SHP77 (cell line): ENCODE results near the gene MMP8.
"Not testable (repeated sequence)": the region's sequence is repeated elsewhere in the genome, so short reads cannot be mapped to it uniquely, and the experiment has no call there.

Experiments used
- DNase-seq, 2 experiments: peaks; one replicate each; lab custom pipeline; 2025; lab: John Stamatoyannopoulos, UW

The MMP8 gene, protein sequence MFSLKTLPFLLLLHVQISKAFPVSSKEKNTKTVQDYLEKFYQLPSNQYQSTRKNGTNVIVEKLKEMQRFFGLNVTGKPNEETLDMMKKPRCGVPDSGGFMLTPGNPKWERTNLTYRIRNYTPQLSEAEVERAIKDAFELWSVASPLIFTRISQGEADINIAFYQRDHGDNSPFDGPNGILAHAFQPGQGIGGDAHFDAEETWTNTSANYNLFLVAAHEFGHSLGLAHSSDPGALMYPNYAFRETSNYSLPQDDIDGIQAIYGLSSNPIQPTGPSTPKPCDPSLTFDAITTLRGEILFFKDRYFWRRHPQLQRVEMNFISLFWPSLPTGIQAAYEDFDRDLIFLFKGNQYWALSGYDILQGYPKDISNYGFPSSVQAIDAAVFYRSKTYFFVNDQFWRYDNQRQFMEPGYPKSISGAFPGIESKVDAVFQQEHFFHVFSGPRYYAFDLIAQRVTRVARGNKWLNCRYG

GRCh38 chr11:102724904-102725500 lies at the start of gene MMP8:
Gene MMP8, minus strand, starts transcription at chr11:102724954. Its CDS starts 99 bp downstream, at chr11:102724855.
- no peak for DNase-seq

GRCh38 chr11:102773386-102773785 lies 48.6 kb upstream of the MMP8 start:
- DNase-seq: no peak

DNA sequence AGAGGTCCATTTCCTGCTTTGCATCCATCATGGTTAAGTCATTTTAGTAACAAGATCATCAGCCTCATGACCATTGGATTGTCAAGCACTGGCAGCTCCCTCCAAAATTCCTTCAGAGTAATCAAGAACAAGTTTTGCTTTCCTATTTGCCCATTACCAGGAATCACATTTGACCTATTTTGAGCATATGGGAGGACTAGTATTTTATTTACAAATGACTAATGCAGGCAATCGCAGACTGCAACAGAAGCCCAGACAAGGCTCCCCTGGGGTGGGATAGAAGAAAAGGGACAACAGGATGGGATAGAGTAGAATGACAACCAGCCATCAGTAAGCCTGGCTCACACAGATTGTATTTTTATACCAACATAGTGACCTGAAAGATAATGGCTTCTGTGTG lies 46.6 kb upstream of the MMP8 start:
- no peak for DNase-seq

DNA sequence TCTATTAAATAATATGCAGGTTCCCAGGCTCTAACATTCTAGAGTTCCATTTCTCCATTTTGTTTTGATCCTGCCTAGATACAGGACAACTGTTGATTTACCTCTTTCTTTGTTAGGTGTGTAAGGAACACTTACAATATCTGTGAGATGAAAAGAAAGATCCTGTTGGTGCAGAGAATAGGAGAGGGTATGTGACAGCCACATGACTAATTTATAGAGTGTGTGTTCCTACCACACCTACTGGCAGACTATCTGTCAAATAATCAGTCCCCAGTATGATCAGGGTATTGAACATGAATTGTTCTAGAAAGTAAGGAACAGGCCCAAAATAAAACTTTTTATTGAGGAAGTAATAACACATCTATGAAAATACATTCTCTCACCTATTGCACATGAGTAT lies 45.4 kb upstream of the MMP8 start:
- DNase-seq: no peak

DNA sequence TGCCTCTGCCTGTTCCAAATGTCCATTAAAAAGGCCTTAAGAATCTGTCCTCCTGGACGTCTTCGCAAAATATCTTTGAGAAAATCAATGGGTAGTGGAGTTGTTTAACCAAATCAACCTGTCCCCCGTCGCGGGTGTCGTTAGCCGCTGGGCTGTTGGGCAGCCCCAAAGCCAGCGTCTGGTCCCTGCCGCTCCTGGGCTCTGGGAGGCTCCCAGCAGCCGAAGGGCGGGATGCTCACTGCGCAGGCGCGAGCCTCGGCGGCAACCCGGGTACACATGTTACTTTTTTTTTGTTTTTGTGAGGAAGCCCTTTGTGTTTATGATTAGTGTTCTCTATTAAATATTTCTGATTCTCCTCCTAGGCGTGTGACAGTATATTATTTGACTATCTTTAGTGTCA lies 43.0 kb upstream of the MMP8 start:
- no peak for DNase-seq

GRCh38 chr11:102763440-102763839 lies 38.7 kb upstream of the MMP8 start:
- no peak for DNase-seq

GRCh38 chr11:102762361-102762767 lies 37.6 kb upstream of the MMP8 start:
- no peak for DNase-seq

DNA sequence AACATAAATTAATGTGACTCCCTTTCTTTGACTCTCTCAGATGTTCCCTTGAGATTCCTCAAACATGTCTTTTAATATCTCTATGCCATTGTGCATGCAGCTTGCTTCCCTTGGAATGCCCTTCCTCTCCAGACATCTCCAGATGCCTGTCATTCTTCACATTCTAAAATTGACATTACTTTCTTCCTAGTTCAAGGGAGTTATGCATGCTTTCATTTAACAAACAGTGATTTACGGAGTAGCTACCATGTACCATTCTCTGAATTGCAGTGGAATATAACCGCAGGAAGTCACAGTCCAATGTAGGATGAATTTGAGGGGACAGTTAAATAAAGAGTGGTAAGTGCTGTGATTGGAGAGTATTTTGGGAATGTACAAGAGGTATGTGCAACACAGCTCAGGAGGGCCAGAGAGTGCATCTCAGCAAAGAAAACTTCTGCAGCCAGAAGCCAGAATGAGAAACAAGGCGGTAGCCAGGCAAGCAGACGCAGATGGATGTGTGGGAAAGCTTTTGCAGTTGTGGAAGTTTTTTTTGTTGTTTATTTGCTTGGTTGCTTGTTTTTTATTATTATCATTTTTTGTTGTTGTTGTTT lies 37.0 kb upstream of the MMP8 start:
- no peak for DNase-seq

DNA sequence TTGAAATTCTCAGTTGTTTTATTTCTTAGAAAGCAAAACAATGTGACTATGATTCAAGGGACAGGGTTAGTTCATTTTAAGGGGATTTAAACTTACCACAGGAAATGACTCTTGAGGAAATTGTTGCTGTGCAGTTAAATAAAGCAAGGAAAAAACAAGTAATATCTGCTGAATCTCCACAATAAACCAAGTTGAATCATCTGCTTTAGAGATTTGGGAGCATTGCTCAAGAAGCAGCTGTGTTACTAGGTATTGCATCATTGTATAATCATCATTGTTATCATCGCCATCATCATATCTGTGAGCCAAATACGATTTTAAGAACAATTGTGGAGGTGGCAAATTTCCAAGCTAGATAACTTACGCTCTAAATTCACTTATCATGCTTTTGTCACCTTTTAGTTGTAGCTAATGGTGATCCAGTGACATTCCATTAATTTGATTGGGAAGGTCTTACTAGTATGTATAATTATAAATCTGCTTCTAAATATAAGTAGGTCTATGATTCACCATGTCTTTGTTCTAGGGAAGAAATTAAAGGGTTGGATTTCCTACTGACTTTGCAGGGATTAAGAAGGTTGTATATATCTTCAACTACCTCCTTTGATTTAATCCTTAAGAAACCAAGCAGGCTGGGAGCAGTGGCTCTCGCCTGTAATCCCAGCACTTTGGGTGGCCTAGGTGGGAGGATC lies 35.7 kb upstream of the MMP8 start:
- DNase-seq: no peak

DNA sequence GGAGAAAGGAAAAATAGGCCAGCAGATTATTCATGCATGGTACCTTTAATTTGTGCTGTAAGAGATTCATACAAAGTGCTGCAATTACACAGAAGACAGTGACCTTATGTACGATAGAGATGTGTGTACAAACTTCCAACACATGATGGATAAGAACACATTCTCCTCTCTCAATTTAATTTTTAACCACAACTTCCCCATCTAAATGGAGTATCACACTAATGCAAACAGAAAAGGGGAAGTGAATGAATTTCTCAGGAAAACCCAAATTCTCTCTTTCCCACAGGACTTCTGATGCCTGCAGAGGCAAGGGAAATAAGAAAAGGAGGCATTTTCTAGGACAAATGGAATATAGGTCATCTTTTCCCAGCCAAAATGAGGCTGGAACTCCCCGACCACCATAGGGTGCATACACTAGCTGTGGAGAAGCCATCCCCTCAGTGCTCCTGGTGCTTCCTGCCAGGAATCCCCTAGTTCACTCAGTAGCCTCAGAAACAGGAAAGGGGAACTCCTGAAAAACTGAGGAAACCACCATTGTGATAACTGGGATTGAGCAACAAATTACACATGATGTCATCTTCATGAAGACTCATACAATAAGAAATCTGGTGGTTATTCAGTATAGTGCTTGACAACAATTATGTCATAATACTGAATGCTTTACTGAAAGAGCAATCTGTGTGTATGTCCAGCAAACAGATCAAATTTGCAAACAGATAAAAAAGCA lies 33.2 kb upstream of the MMP8 start:
- no peak for DNase-seq

DNA sequence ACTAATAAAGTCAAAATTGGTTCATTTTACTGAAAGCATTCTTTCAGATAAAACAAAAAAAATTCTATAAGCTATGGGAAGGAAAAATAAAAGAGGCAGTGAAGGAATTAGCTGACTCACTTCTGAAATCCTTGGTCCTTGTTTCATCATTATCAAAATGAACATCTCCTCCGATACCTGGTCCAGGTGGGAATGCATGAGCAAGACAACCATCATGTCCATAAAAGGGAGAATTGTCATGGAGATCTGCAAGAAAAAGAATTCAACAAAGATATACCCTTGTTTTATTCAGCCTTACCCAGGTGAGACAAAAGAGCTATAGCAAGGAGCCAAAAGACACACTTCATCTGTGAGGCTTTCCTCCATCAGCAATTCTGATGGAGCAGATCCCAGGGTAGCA lies 28.5 kb upstream of the MMP8 start:
- no peak for DNase-seq

DNA sequence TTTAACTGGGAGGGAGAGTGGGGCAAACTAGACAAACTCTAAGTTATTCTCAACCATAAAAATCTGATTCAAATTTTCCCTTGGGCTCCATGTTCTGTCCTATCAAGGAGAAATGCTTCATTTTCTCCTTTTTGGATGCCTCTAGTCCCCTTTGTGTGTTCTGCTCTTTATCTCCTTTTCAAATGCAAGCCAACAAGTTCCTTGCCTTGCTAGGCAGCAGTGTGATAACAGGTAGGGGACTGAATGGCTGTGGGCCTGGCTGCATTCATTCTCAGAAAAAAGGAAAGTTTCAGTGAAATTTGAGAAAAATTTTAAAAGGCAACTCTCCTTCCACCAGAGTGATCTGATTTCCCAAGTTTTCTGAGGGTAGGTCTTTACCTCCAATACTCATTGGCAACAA lies 26.9 kb upstream of the MMP8 start:
- DNase-seq: no peak

DNA sequence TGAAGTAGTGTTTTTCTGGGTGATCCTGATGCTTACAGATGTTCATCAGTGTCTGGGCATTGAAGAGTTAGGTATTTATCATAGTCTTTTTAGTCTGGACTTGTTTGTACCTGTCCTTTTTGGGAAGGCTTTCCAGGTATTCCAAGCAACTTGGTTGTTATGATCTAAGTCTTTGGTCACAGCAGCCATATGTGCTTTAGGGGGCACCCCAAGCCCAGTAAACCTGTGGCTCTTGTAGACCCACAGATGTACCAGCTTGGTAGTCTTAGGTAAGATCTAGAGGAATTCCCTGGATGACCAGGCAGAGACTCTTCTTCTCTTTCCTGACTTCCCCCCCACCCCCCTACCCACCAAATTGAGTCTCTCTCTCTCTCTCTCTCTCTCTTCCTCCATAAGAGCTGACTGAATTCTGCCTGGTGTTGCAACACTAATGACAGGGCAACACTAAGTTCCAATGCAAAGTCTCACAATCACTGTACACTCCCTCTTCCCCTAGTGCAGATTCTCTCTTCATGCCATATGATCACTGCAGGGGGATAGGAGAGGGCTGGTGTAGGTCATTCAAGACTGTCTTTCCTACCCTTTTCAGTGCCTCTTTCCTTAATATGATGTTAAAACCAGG lies 24.5 kb upstream of the MMP8 start:
- DNase-seq: no peak

DNA sequence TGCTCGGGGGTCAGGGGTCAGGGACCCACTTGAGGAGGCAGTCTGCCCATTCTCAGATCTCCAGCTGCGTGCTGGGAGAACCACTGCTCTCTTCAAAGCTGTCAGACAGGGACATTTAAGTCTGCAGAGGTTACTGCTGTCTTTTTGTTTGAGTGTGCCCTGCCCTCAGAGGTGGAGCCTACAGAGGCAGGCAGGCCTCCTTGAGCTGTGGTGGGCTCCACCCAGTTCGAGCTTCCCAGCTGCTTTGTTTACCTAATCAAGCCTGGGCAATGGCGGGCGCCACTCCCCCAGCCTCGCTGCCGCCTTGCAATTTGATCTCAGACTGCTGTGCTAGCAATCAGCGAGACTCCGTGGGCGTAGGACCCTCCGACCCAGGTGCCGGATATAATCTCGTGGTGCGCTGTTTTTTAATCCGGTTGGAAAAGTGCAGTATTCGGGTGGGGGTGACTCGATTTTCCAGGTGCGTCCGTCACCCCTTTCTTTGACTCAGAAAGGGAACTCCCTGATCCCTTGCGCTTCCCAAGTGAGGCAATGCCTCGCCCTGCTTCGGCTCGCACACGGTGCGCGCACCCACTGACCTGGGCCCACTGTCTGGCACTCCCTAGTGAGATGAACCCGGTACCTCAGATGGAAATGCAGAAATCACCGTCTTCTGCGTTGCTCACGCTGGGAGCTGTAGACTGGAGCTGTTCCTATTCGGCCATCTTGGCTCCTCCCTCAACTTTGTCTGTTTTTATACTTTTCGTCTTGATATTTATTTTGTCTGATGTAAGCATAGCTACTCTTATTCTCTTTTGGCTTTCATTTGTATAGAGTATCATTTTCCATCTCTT lies 22.2 kb upstream of the MMP8 start:
- DNase-seq: peak; percentile 11 to 29

DNA sequence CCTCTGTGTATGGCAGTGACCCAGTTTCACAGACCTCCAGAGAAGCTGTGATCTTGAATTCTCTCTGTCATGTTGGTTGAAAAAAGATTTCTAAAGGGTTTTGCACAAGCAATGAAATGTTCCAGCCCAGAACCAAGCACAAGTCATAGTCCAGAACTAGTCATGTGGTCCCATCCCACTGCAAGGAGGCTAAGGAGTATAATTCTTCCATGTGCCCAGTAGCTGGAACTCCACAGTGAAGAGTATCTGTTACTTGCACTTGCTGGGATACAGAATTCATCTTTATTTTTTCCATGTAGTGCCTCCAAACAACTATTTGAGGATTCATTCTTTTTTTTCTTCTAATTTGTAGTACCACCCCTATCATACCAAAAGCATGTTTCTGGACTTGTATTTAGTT lies 9.9 kb upstream of the MMP8 start:
- no peak for DNase-seq

DNA sequence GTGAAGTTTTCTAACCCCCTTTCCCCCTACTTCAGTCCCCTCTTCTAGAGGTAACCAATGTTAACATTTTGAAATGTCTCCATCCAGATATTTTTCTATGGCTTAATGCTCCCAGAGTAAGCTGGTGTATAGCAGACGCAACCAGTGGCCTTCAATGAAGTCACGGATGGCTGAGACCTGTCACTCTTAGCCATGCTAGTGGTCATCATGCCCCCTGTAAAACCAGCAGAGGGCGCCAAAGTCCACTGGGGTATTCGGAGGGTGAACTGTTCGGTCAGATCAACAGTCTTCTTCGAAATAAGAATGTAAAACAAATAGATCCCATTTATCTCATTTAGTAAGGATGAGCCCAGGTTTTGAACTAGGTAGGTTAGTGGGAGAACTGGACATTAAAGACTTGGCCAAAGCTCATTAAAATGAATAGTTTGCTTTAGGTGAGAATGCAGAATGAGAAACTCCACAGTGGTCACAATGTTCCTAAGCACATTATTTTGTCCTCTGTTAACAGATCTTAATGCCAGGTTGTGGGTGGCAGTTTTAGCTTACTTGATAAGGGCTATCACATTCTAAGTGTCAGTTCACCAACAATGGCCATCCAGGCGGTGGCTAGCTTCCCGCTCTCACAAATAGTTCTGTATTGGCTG lies 8.6 kb upstream of the MMP8 start:
- peak; percentile 23 to 39 for DNase-seq

DNA sequence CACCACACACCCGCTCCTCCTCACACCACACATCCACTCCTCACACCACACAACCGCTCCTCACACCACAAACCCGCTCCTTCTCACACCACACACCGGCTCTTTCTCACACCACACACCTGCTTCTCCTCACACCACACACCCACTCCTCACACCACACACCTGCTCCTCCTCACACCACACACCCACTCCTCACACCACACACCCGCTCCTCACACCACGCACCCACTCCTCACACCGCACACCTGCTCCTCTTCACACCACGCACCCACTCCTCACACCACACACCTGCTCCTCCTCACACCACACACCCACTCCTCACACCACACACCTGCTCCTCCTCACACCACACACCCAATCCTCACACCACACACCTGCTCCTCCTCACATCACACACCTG lies 6.2 kb upstream of the MMP8 start:
- DNase-seq: not testable (repeated sequence)

- DNase-seq: no peak
Measured at GRCh38 chr11:102729849-102730815, 5.4 kb upstream of the MMP8 start.

GRCh38 chr11:102727890-102728289 lies 3.1 kb upstream of the MMP8 start:
- DNase-seq: no peak
